ENCODE measurements around the gene ARCN1.
"Not testable (repeated sequence)": the region's sequence is repeated elsewhere in the genome, so short reads cannot be mapped to it uniquely, and the experiment has no call there.

ARCN1 gene

DNA sequence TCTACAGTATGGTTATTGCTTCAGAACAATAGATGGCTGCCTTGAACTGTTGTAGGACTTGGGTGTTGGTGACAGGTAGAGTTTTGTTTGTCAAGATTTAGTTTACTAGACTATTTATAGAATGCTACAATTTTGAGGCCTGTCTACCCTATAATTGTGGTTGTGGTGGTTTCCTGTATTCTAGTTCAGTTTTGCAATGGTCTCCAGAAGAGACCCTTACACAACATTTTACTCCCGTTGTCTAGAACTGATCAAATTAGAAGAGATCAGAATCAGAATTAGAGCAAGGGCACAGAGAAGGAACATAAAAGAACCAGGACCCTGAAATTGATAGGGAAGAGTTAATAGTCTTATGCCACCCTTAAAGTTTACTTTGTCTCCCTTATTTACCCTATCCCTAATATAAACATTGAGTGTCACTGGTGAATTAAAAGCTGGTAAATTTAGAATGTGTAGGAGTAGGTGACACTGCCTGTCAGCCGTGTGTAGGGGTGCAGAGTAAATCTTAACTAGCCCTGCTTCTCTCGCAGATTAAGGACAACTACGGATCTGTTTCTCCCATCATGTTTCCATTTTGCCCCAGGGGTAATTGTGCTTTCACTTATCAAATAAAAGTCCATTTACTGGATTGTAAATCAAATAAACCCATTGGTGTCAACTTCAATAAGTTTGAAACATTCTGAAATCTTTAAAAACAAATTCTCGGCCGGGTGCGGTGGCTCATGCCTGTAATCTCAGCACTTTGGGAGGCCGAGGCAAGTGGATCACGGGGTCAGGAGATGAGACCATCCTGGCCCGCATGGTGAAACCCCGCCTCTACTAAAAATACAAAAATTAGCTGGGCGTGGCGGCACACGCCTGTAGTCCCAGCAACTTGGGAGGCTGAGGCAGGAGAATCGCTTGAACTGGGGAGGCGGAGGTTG, 24.3 kb downstream of the ARCN1 start:
- DNase-seq, result no peak
- intact Hi-C loops (cut with DNase I), result no loop called here

DNA sequence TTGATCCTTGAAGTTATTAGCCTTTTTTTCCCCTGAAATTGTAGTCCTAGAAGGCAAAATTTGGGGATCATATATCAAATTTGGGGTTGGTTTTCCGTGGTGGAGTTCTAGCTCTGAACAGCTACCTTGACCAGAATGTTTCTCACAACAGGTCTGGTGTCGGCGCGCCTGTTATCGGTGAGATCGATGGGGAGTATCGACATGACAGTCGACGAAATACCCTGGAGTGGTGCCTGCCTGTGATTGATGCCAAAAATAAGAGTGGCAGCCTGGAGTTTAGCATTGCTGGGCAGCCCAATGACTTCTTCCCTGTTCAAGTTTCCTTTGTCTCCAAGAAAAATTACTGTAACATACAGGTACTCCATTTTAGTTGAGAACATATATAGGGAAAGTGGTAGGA, 25.3 kb downstream of the ARCN1 start:
- no peak for DNase-seq
- intact Hi-C loops (cut with DNase I), result no loop called here

DNA sequence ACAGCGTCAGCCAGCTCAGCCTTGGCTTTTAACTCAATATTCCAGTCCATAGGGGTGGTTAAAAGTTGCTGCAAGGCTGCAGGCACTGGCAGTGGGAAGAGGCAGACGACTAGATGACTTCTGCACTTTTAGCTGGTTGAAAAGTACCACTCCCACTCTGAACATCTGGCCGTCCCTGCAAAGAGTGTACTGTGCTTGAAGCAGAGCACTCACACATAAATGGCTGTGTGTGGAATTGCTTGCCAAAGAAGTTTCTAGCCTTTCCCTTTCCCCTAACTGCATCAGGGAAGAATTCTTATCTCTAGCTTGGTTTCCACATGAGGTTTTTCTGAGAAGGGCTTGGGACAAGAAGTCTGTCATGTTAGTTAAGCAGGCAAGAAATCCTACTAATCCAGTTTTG, 30.1 kb downstream of the ARCN1 start:
- DNase-seq, result peak in 1 of 42 donors; percentile 18
- intact Hi-C loops (cut with DNase I), result no loop called here

DNA sequence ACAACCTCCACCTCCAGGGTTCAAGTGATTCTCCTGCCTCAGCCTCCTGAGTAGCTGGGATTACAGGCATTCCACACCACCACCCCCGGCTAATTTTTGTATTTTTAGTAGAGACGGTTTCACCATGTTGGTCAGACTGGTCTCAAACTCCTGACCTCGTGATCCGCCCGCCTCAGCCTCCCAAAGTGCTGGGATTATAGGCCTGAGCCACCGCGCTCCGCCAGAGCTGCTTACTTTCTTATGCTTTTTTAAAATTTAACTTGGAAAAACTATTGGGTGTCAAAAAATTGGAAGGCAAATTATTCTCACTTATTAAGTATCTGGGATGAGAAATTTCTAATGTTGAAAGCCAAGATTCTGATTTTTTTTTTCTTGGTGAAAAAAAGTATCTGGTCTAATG, 31.5 kb downstream of the ARCN1 start:
- intact Hi-C loops (cut with DNase I); DNase-seq: not testable (repeated sequence)

DNA sequence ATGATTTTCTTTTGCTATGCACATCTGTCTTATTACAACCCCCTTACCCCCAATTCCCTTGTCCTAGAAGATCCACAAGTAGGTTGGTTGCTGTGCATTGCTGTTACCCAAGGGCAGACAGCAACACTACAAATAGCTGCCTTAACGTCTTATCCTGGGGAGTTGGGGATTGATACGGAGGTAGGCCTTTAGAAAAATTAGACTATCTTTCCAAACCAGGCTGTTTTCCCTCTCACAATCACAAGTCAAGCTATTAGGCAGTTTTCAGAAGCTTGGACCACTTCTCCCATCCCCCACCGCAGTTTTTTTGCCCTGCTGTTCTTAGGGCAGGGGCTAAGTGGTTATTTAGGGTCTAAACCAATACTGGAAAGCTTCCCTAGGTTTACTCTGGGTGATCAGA, 32.4 kb downstream of the ARCN1 start:
- intact Hi-C loops (cut with DNase I), result no loop called here
- DNase-seq, result no peak

DNA sequence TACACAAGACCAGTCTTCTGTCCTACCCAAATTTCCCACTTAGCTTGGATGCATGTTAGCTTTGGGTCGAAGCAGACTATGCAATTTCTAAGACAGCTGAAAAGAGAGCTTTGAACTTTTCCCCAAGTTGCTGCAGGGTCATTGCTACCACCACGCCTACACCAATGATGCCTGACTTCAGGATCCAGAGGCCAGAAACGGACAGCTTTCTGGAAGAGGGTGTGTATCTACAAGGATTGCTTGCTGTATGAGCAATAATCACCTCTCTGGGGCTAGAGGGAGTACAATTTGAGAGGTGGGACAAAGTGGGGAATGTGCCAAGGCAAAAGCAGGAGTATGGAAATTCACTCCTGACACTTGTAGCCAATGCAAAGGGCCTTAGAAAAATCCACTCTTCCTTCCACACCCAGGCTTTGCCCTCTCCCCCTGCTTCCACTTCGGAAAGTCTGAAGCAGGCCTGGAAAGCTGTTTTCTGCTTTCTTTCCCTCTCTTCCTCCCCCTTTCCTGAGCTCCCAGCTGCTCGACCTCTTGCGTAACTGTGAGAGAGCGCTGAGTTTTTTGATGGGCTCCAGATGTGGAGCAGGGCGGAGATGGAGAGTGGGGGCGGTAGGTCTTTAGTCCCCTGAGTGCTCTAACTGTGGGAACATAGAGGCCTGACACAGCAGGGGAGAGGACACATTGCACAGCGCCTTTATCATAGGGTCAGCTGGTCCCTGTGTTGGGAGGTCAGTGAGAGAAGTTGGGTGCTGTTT, 33.1 kb downstream of the ARCN1 start:
- intact Hi-C loops (cut with DNase I), result loop anchor here (5.0 kb wide), 1 partner anchor 52 kb away; no protein-coding TSS in a partner anchor
- DNase-seq, result peak in 29 of 42 donors; percentile 35 to 81 (median 64)

DNA sequence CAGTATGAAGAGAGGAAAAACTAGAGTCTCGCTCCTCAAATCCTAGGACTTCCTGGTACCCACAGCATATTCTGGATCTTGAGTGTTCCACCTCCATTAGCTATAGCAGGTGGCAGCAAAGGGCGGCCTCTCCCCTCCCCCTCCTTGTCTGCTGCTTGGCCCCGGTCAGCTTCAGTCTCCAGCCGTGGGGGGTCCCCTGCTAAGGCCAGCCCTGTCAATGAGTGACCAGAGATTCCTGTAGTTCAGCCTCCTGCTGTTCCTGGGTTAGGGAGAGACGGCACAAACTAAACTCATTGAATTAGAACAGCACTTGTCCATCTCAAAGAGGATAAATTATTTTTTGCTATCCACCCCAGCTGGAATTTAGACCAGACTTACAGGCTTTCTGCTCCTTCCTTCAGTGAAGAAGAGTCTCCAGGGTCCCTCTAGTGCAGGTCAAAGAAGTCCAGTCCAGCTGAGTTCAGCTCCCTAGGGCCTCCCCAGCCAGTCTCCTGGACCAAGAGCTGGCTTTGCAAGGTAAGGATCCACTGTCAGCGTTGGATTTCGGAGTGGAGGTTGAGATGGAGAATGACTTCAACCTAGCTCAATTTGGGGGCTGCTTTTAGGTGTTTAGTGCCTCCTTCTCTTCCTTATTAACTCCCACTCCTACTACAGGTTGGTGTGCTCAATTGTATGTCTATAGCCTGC, 34.1 kb downstream of the ARCN1 start:
- intact Hi-C loops (cut with DNase I), result loop anchor here (5.0 kb wide), 1 partner anchor 51 kb away; no protein-coding TSS in a partner anchor
- peak in 5 of 42 donors; percentile 10 to 63 (median 41) for DNase-seq

DNA sequence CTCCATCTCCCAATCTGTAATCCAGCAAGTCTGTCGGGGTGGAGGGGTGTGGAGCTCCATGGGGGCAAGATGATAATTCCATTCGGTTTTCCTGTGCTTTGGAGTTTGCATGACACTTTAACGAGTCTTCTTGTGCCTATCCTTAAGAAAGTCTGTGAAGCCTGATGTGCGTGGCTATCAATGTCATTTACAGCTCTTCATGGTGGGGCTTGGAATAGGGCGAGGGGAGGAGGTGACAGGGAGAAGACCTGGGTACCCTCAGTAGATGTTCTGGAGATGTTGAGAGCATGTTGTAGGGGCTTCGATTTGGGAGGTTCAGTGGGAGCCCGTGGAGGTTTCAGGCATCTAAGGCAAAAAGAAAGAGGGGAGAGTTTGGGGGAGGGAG, 34.6 kb downstream of the ARCN1 start:
- peak in 2 of 42 donors; percentile 7 to 37 for DNase-seq
- intact Hi-C loops (cut with DNase I), result loop anchor here (5.0 kb wide), 1 partner anchor 50 kb away; no protein-coding TSS in a partner anchor

DNA sequence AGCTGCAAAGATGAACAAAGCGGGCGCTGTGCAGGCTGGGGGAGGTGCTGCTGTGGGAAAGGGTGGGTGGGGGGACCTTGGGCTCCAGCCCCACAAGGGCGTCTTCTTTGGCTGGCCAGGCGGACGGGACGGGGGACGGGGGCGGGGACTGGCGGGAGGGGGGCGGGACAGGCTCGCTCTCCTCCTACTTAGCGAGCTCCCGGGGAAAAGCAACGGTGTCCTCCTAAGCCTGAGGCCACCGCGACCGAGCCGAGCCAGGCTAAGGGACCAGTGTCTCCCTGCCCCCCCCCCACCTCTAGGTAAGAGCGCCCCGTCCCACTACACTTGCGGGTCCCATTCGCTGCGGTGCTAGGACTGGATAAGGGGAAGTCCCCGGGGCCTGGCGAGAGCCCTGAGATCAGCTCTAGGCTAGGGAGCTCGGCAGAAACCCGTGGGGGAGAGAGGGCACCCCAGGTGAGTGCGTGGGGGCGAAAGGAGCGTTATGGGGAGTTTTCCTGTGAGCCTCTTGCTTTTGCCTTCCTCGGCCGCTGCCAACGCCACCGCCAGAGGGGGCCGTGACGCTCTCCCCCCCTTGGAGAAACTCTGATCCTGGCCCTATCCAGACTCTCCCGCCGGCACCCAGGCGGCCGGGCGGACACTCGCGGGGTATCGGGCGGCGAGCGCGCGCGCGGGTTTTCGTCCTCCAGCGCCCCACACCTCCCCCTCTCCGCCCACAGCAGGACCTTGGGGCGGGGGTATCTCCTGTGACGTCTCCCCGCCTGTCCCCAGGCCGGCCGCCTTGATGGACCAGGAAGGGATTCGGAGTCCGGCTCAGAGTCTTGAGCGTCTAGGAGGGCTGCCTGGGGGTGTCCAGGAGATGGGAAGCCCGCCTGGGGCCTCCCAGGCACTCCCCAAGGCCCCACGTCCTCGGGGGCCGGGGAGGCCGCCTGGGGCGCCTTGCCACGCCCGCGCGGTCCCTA, 35.5 kb downstream of the ARCN1 start, which contains the start of gene PHLDB1:
Gene PHLDB1 (plus strand): TSS at position 215 of the 959 bp plus-strand sequence. CDS start 6,222 bp downstream, outside the sequence.
- peak; percentile 69 to 94 (median 86) for DNase-seq
- intact Hi-C loops (cut with DNase I), result loop anchor here (5.0 kb wide), 1 partner anchor 50 kb away; no protein-coding TSS in a partner anchor

DNA sequence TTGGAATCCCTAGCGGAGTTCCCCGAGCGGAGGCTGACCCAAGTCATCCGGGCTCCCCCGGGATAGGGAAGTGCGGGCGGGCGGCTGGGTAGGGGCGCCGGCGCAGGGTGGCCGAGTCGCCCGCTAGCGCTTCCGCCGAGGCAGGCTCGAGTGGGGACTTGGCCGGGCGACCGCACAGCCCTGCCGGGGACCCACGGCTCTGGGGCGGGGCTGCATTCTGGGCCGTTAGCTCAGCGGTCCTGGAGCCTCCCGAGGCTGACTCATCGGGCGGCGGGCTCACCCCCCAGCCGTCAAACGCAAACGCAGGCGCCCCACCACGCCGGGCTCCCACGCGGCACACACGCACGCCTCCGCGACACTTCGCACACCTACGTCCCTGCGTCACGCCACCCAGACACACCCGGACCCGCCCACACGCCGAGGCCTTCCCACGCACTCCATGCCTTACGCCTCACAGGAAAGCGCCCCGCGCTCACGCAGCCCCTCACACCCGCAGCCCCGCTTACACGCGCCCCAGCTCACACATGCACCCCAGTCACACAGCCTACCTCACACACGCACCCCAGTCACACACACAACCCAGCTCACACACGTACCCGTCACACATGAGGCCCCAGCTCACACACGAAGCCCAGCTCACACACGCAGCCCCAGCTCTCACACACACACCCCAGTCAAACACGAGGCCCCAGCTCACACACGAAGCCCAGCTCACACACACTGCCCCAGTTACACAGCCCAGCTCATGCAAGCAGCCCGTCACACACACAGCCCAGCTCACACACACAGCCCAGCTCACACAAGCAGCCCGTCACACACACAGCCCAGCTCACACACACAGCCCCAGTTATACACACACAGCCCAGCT, 36.4 kb downstream of the ARCN1 start:
- intact Hi-C loops (cut with DNase I), result loop anchor here (5.0 kb wide), 1 partner anchor 49 kb away; no protein-coding TSS in a partner anchor
- peak; percentile 46 to 94 (median 75) for DNase-seq

DNA sequence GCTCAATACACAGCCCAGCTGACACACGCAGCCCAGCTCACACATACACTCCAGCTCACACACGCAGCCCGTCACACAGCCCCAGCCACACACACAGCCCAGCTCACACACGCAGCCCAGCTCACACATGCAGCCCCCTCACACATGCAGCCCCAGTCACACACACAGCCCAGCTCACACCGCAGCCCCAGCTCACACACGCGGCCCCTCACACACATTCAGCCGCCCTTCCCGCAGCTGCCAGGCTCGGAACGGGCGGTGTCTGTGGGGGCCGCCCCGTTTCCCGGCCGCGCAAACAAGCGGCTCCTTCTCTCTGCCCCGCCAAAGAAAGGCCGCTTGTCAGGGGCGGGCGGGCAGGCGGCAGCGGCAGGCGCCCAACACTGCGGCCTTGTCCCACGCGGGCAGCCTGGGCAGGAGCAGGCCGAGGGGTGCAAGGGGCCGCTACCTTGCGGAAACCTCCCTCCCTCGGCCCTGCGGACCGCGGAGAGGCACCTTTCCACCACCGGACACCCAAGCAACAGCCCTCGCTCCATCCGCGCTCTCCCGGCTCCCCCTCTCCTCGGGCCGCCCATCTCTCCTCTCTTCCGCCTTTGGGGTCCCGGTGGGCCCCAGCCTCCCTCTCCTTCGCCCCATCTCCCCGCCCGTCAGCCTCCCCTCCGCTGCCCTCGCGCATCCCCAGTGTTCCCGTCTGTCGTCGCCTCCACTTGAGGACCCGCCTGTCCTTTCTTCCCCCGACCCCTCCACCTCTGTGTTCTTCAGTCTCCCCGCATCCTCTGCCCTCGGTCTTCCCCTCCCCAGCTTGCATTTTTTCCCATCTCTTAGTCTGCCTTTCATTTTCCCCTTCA, 37.4 kb downstream of the ARCN1 start:
- intact Hi-C loops (cut with DNase I), result loop anchor here (5.0 kb wide), 1 partner anchor 48 kb away; no protein-coding TSS in a partner anchor
- DNase-seq, result peak; percentile 63 to 92 (median 84)

DNA sequence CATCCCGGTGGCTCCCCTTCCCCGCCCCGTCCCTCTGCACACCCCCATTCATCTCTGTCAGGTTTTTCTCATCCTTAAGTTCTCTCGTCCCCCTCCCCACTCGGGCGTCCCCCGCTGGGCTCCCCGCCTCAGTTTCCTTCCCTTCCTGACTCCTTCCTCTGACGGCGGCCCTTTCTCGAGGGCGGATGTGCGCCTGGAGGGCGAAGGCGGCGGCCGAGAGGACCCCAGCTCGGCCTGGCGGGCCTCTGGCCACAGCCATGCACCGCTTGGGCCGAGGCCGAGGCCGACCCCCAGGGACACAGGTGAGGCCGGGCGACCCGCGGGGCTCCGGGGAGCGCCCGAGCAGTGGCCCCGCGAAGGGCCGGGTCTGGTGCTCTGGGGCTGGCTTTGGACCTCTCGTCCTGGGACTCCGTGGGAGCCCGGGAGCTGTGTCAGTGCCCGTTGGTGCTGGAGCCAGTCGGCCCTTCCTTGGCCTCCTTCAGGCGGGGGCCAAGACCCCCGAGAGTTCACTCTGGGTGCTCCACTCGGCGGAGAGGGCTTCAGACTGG, 38.1 kb downstream of the ARCN1 start:
- DNase-seq, result peak in 9 of 42 donors; percentile 0 to 44 (median 15)
- intact Hi-C loops (cut with DNase I), result no loop called here

DNA sequence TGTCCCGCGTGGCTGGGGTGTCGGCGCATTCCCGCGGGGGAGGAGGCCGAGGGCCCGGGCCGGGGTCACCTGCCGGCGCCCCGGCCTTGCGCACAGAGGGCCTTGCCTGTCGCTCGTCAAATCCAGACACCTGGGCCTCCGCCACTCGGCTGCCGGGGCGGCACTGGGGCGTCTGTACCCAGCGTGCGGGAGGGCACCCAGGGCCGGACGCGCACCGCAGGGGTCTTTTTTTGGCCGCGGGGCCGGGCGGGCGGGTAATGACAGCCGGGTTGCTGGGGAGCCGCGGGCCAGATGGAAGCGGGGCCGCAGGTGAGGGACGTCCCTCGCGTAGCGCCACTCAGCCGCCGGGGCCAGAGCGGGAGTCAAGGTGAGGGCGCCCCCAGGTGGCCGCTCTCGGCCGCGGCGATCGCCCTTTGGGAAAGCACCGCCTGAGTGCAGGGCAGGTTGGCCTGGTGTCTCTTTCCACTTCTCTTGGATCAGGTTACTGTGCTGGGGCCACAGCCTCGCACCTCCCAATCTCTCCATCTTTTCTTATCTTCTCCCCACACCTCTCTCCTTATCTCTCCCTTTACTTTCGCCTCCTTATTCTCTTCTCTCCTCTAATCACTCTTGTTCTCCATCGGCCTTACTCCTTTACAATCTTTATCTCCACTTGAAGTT, 38.7 kb downstream of the ARCN1 start:
- DNase-seq, result peak; percentile 58 to 92 (median 84)
- intact Hi-C loops (cut with DNase I), result no loop called here

DNA sequence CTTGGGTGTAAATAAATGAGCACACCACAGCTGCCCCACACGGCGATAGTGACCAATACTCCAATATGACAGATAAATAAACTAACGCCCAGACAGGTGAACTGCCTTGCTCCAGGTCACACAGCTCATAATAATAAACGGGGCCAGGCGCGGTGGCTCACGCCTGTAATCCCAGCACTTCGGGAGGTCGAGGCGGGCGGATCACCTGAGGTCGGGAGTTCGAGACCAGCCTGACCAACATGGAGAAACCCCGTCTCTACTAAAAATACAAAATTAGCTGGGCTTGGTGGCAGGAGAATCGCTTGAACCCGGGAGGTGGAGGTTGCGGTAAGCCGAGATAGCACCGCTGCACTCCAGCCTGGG, 39.2 kb downstream of the ARCN1 start:
- DNase-seq, result peak in 15 of 42 donors; percentile 2 to 42 (median 11)
- intact Hi-C loops (cut with DNase I), result not testable (repeated sequence)

DNA sequence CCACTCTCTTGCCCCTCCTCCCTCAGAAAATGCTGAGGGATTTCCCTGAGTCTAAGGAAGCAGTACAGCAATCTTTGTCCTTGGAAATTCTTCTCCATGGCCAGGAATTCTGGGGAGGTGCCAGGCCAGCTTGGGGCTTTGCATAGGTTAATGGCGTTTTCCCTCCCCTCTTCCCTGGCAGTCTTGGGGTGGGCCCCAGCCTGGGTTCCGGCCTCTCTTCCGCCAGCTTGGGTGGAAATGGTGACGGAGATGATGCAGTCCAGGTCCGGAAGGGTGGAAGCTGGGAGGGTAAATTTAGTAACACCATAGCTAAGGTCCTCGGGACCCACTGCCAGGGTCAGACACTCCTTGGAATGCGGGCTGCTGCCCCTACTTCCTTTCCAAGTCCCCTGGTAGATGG, 40.2 kb downstream of the ARCN1 start:
- DNase-seq, result peak in 13 of 42 donors; percentile 0 to 38 (median 13)
- intact Hi-C loops (cut with DNase I), result no loop called here

Data from head of caudate nucleus (tissue), 42 donors.